Duodenal mucosa (tissue), 2 donors: ENCODE data around the gene GET4.
A peak's percentile ranks its signal among the peaks of the same experiment; 100 is the strongest.
"Not testable (repeated sequence)": the region's sequence is repeated elsewhere in the genome, so short reads cannot be mapped to it uniquely, and the experiment has no call there.

Experiments
- H3K27ac ChIP-seq: one replicate; pipeline ENCODE4 v1.7.0; 2013; ENCODE audit warnings: low read depth, low read length
- H3K27me3 ChIP-seq, 2 donors: one replicate each; pipeline ENCODE4 v1.7.0; 2013; ENCODE audit warnings: low read length in 2 of 2, control low read depth in 1 of 2; ENCODE audit not compliant: insufficient read depth in 2 of 2, control insufficient read depth in 1 of 2
- H3K36me3 ChIP-seq, 2 donors: one replicate each; pipeline ENCODE4 v1.7.0; 2013; ENCODE audit warnings: low read length in 2 of 2, control low read depth in 1 of 2; ENCODE audit not compliant: insufficient read depth in 2 of 2, control insufficient read depth in 1 of 2
- H3K4me1 ChIP-seq, 2 donors: one replicate each; pipeline ENCODE4 v1.7.0; 2013; ENCODE audit warnings: low read length in 2 of 2, control low read depth in 1 of 2; ENCODE audit not compliant: insufficient read depth in 2 of 2, control insufficient read depth in 1 of 2
- H3K4me3 ChIP-seq, 2 donors: one replicate each; pipeline ENCODE4 v1.7.0; 2013; ENCODE audit warnings: low read length in 2 of 2, low read depth in 1 of 2
- H3K9ac ChIP-seq, 2 donors: one replicate each; pipeline ENCODE4 v1.7.0; 2013; ENCODE audit warnings: low read length in 2 of 2, low read depth in 1 of 2
- H3K9me3 ChIP-seq, 2 donors: one replicate each; pipeline ENCODE4 v1.7.0; 2013; ENCODE audit warnings: low read length in 2 of 2, control low read depth in 1 of 2; ENCODE audit not compliant: control insufficient read depth in 1 of 2

The GET4 gene

DNA sequence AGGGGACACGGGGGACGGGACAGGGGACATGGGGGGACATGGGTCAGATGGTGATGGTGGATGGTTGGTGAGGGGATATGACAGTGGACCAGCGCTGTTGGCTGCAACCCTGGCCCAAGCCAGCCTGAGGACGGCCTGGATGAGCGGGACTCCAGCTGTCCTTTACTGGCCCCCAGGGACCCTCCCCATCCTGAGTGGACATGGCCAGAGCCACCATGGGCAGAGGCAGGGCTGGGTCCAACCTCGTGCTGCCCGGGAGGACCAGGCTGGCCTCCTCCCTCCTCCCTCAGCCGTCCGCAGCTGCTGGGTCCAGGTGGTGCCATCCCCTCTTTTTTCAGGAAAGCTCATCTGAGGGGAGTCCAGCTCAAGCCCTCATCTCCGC lies 30.4 kb downstream of the GET4 start:
- Histone ChIP-seq H3K9ac (no peak overlapping the region), H3K27me3 (no peaks in the 10 kb centered on the region), H3K27ac (no peak overlapping the region), H3K9me3 (no peaks in the 10 kb centered on the region), H3K4me1 (peaks cover 0 to 17% of the 10 kb centered on the region in 2 donors), H3K36me3 (peaks cover 0 to 16% of the 10 kb centered on the region in 2 donors), H3K4me3 (no peak overlapping the region)

GRCh38 chr7:907158-907980 lies 31.0 kb downstream of the GET4 start:
- H3K27me3 ChIP-seq = no peaks in the 10 kb centered on the region
- peaks cover 0 to 16% of the 10 kb centered on the region in 2 donors for H3K36me3 ChIP-seq

GRCh38 chr7:908159-908581 lies 31.8 kb downstream of the GET4 start:
- no peak overlapping the region for H3K9ac ChIP-seq
- no peak overlapping the region for H3K4me3 ChIP-seq
- peaks cover 0 to 16% of the 10 kb centered on the region in 2 donors for H3K36me3 ChIP-seq
- no peaks in the 10 kb centered on the region for H3K9me3 ChIP-seq
- H3K27ac ChIP-seq = no peak overlapping the region
- no peaks in the 10 kb centered on the region for H3K27me3 ChIP-seq
- H3K4me1 ChIP-seq = peaks cover 0 to 15% of the 10 kb centered on the region in 2 donors

More at GRCh38 chr7:907158-907980, 31.0 kb downstream of the GET4 start:
- Histone ChIP-seq H3K27ac (no peak overlapping the region), H3K9me3 (no peaks in the 10 kb centered on the region), H3K4me1 (peaks cover 0 to 15% of the 10 kb centered on the region in 2 donors), H3K4me3 (no peak overlapping the region), H3K9ac (no peak overlapping the region)

DNA sequence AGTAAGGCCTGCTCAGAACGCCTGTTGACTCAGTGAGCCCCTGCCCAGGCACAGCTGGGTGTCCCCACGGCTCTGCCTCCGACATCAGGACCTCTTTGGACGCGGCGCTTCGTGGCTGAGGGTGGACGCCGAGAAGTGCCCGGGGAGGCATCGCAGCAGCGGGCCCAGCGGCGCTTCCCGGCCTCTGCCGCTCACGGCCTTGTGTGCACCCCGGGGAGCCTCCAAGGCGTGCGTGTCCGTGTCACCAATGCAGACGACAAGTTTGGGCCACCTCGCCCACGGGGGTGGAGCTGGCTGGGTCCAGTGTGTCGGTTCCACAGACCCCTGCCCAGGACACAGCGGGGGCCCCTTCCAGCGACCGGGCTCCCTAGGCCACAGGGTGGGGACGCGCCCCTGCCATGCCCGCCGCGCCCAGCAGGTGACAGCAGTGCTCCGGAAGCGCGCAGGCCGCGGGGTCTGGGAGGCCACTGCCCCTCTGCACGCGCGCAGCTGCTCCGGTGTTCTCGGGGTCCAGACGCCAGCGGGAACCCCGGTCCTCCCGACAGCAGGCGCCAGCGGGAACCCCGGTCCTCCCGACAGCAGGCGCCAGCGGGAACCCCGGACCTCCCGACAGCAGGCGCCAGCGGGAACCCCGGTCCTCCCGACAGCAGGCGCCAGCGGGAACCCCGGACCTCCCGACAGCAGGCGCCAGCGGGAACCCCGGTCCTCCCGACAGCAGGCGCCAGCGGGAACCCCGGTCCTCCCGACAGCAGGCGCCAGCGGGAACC lies 32.4 kb downstream of the GET4 start:
- Histone ChIP-seq H3K36me3 (peaks cover 0 to 14% of the 10 kb centered on the region in 2 donors), H3K4me1 (peaks cover 0 to 18% of the 10 kb centered on the region in 2 donors), H3K4me3 (peak overlapping the region in 1 of 2 donors; percentile 16)
- H3K9me3 ChIP-seq, H3K27ac ChIP-seq, H3K27me3 ChIP-seq, H3K9ac ChIP-seq: not testable (repeated sequence)

- no peak overlapping the region for H3K27ac ChIP-seq
- H3K36me3 ChIP-seq = peaks cover 0 to 6% of the 10 kb centered on the region in 2 donors
- no peaks in the 10 kb centered on the region for H3K27me3 ChIP-seq
- H3K9me3 ChIP-seq = no peaks in the 10 kb centered on the region
- H3K9ac ChIP-seq = peak overlapping the region in 1 of 2 donors; percentile 60
- H3K4me1 ChIP-seq = peaks cover 4 to 23% of the 10 kb centered on the region in 2 donors
- H3K4me3 ChIP-seq = peak overlapping the region in 1 of 2 donors; percentile 46
These were observed 33.3 kb downstream of the GET4 start for GRCh38 chr7:909358-910329.

DNA sequence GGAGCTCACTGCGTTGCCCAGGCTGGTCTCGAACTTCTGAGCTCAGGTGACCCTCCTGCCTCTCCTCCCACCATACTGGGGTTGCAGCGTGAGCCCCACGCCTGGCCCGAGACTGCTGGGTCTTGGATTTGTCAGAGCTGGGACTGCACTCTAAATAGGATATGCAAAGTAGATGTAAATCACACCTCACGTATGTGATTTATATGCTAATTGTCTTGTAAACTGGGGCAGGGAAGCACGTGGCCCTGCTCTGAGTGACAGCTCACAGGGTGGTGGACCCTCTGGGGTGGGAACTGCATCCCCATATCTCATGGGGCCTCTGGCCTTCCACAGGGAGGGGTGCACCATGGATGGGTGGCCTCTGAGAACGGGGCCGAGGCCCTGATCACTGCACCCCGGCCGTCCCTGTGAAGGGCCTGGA lies 34.1 kb downstream of the GET4 start:
- Histone ChIP-seq H3K9me3 (no peaks in the 10 kb centered on the region), H3K4me3 (no peak overlapping the region), H3K27ac (no peak overlapping the region), H3K4me1 (peaks cover 11 to 31% of the 10 kb centered on the region in 2 donors), H3K9ac (no peak overlapping the region), H3K27me3 (no peaks in the 10 kb centered on the region), H3K36me3 (peaks cover 0 to 6% of the 10 kb centered on the region in 2 donors)

DNA sequence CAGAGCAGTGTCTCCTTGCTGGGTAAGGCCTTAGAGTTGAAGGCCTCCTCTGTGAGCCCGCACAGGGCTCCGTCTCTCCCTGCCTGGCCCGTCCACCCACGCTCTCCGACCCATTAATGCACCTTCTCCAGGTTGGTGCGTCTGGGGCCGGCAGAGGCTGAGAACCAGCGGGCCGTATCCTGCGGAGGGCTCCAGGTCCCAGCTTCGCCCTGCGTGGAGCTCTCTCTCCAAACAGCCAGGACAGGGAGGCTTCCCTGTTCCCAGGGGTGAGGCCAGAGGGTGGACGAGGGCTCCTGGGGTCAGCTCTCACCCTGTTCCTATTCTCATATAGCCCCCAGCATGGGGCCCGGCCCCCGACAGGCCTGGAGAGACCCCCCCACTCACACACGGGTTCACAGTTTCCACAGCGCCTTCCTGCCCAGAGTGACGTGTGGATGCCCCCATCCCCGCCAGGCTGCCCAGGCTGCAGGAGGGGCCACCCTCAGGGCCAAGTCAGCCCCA lies 34.6 kb downstream of the GET4 start:
- H3K9ac ChIP-seq = no peak overlapping the region

DNA sequence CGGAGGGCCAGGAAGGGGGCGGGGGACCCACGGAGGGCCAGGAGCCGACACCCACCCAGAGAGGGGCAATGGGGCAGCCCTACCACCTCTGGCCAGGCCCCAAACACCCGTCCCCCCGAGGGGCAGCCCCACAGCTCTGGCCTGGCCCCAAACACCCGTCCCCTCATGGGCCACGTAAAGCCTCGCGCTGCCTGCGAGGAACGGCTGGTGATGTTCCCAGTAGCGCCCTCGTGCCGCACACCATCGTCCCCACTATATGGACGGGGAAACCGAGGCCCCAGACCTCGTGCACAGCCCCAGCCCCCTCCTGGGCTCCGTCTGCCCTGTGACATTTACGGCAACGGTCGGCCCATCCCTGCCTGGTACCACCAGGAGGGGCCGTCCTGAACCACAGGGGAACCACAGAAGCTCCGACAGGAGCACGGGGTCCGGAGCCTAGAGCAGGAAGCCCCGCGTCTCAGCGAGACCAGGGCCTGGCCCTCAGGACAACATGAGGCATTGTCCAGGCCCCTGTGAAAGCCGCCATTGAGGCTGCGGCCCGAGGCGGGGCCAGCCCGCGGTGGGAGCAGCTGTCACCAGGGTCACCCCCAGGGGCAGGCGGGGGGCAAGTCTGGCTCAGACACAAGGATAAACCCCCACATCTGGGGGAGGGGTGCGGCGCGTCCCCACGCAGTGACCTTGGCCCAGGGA lies 35.6 kb downstream of the GET4 start:
- Histone ChIP-seq H3K27ac (no peak overlapping the region), H3K9ac (no peak overlapping the region), H3K4me3 (no peak overlapping the region), H3K9me3 (no peaks in the 10 kb centered on the region), H3K27me3 (no peaks in the 10 kb centered on the region), H3K4me1 (peaks cover 20 to 31% of the 10 kb centered on the region in 2 donors), H3K36me3 (peaks cover 0 to 6% of the 10 kb centered on the region in 2 donors)

More for the DNA sequence above, 34.6 kb downstream of the GET4 start:
- Histone ChIP-seq H3K27me3 (no peaks in the 10 kb centered on the region), H3K27ac (no peak overlapping the region), H3K4me3 (no peak overlapping the region), H3K4me1 (peaks cover 13 to 31% of the 10 kb centered on the region in 2 donors), H3K36me3 (peaks cover 0 to 6% of the 10 kb centered on the region in 2 donors), H3K9me3 (no peaks in the 10 kb centered on the region)
